ENCODE results near the gene SOX4.
"Not testable (repeated sequence)": the region's sequence is repeated elsewhere in the genome, so short reads cannot be mapped to it uniquely, and the experiment has no call there.

SOX4 gene

DNA sequence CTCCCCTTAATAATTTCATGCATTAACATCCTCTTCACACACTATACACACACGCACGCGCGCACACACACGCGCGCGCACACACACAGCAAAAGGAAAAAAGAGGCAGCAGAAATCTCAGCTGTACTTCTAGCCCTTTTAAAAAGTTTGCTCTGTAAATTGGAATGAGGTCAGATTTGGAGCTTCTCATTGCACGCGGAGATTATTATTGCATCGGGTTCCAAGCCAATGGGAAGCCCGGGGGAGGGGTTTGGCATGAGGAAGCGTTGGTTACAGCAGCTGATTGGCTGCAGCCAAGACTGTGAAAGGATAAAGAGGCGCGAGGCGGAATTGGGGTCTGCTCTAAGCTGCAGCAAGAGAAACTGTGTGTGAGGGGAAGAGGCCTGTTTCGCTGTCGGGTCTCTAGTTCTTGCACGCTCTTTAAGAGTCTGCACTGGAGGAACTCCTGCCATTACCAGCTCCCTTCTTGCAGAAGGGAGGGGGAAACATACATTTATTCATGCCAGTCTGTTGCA is at the start of gene SOX4:
SOX4 (plus strand) TSS at position 340 of the 515 bp plus-strand sequence. CDS start 784 bp downstream, outside the sequence.
- DNase-seq (ENCODE audit: low read depth in 2 of 2): peak; percentile 35 to 44

- not testable (repeated sequence) for DNase-seq (ENCODE audit: low read depth in 2 of 2)
Measured at GRCh38 chr6:21552286-21552685, 41.3 kb upstream of the SOX4 start.

DNA sequence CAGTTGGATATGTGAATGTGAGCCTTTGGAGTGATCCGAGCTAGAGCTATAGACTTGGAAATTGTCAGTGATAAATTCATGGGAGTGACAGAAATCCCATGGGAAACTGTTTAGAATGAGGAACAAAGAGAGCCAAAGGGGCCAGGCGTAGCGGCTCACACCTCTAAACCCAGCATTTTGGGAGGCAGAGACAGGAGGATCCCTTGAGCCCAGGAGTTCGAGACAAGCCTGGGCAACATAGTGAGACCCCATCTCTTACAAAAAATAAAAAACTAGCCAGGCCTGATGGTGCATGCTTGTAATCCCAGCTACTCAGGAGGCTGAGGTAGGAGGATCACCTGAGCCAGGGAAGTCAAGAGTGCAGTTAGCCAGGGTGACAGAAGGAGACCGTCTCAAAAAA is 39.3 kb upstream of the SOX4 start:
- DNase-seq (ENCODE audit: low read depth in 2 of 2): no peak

- DNase-seq (ENCODE audit: low read depth in 2 of 2): no peak
Measured at GRCh38 chr6:21555197-21555596, 38.4 kb upstream of the SOX4 start.

- no peak for DNase-seq (ENCODE audit: low read depth in 2 of 2)
Measured at GRCh38 chr6:21556511-21556910, 37.0 kb upstream of the SOX4 start.

- DNase-seq (ENCODE audit: low read depth in 2 of 2): no peak
Measured at GRCh38 chr6:21556968-21557721, 36.4 kb upstream of the SOX4 start.

DNA sequence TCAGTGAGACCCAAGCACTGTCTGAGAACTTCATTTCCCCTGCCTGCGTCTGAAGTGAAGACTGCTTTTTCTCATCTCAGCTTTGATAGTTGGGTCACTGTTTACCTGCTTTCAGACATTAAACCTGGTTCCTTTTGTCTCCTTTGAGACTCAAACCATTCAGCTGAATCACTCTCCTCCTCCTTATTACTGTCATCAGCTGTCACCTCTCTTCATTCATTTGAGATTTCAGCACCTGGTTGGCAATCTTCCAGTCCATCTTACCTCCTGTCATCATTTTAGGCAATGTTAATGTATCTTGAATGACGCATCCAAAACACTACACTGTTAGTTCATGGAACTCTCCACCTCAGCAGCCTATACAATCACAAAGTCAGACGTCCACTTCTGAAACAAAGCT is 34.3 kb upstream of the SOX4 start:
- DNase-seq (ENCODE audit: low read depth in 2 of 2): no peak

DNA sequence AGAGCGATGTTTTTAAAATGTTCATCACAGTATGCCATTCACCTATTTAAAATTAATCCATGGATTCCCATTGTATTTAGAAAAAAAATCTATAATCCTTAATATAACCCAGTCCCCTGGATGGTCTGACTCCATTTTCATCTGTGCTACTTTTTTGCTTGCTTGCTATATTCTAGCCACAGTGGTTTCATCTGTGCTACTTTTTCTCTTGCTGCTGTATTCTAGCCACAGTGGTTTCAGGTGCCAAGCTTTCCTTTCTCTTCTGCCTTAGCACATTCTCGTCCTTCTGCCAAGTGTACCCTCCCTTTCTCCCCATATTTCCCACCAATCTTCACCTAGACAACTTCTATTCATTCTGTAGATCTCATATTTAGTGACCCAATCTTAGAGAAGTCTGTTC is 33.3 kb upstream of the SOX4 start:
- no peak for DNase-seq (ENCODE audit: low read depth in 2 of 2)

- no peak for DNase-seq (ENCODE audit: low read depth in 2 of 2)
Measured at GRCh38 chr6:21565431-21565830, 28.1 kb upstream of the SOX4 start.

- DNase-seq (ENCODE audit: low read depth in 2 of 2): no peak
Measured at GRCh38 chr6:21578523-21578922, 15.0 kb upstream of the SOX4 start.

GRCh38 chr6:21582651-21583050 is 10.9 kb upstream of the SOX4 start:
- no peak for DNase-seq (ENCODE audit: low read depth in 2 of 2)

- DNase-seq (ENCODE audit: low read depth in 2 of 2): no peak
Measured at GRCh38 chr6:21586300-21586699, 7.3 kb upstream of the SOX4 start.

DNA sequence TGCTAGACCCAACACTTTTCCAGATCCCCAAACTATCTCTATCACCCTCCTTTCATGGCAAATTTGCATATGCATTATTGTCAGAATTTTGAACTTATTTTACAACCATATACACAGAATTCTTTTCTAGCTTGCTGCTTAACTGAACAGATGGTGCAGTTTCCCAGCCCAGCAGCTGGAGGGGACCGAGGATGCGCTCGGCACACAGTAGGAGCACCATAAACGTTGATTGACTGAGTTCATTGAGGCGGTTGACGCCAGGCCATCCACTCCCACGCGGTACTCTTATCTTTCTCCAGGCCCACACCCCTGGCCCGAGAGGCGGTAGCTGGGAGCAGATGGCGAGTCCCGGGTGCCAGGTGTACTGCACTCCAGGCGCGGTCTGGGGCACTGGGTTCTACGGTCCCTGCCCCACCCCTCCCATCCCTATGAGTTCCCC is 6.8 kb upstream of the SOX4 start:
- DNase-seq (ENCODE audit: low read depth in 2 of 2): no peak

- no peak for DNase-seq (ENCODE audit: low read depth in 2 of 2)
Measured at GRCh38 chr6:21587179-21587960, 6.2 kb upstream of the SOX4 start.

DNA sequence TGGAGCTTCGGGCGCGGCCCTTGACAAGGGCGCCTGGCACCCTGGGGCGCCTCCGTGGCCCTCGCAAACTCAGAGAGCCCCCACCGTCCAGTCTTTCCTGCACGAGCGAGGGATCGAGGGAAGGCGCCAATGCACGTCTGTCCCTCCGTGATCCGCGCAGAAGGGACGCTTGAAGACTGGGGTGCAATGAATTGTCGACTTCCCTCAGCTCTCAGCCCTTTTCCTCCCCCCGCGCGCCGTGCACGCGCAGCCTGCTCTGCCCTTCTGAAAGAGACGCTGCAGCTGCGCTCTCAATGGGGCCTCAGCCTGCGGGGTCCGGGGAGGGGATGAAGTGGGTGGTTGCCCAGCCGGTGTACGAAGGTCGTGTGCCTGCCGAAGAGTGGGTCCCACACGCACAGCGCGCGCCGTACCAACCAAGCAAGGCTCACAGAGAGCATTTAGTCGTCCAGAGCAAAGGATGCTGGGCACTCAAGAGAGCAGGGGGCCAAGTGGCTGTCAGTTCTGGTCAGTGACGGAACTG is 5.5 kb upstream of the SOX4 start:
- DNase-seq (ENCODE audit: low read depth in 2 of 2): no peak

- DNase-seq (ENCODE audit: low read depth in 2 of 2): no peak
Measured at GRCh38 chr6:21588481-21589351, 4.8 kb upstream of the SOX4 start.

GRCh38 chr6:21589352-21590345 is 3.9 kb upstream of the SOX4 start:
- DNase-seq (ENCODE audit: low read depth in 2 of 2): peak; percentile 39 to 47

DNA sequence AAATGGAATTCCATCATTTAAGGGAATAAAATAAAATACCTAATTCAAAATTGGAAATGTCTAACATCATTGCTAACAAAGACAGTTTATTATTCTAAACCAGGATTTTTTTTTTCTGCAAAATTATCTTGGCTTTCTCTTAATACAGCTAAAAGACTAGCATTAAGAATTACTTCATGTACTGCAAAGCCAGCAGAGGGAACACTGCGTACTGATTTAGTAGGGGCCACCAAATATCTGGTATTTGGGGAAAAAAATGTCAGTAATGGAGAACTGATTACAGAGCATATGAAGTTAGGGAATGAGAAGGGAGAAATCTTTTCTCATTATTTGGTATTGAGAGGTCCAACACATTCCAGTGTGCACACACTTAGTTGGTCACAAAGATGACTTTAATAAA is 3.2 kb upstream of the SOX4 start:
- no peak for DNase-seq (ENCODE audit: low read depth in 2 of 2)

DNA sequence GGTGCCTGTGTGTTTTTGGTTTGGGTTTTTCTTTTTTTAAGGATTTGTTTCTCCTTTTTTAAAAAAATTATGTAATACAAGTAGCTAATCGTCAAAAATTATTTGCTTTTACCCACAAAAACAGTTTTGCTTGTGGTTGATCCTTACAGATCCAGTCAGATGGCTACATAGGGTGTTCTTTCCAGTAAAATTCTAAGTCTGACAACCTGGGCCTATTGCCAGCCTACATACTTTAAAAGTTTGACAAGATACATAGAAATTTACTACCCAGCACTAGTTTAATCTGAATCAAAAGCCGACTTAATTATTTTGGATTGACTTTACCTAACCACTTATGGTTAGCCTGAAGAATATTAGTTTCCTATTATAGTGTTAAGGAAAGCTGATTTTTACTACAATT is 2.1 kb upstream of the SOX4 start:
- no peak for DNase-seq (ENCODE audit: low read depth in 2 of 2)

- DNase-seq (ENCODE audit: low read depth in 2 of 2): no peak
Measured at GRCh38 chr6:21592953-21593352, 598 bp upstream of the SOX4 start.

Measured in activated CD8-positive, alpha-beta memory T cell treated with anti-CD3 and anti-CD28 coated beads for 4 hours (primary cell).